GM18858 (cell line): ENCODE data around the gene SLC26A3.
"Not testable (repeated sequence)": the region's sequence is repeated elsewhere in the genome, so short reads cannot be mapped to it uniquely, and the experiment has no call there.

Experiments used
- ATAC-seq: cut with Tn5 transposase; IDR thresholded peaks from one replicate; pipeline ENCODE4 v1.9.1; 2021; ENCODE audit not compliant: unreplicated experiment

SLC26A3 gene

GRCh38 chr7:107803009-107803610 is at the start of gene SLC26A3:
SLC26A3 (minus strand) TSS chr7:107803223; CDS start chr7:107794509, 8,714 bp downstream.
- no peak for ATAC-seq

DNA sequence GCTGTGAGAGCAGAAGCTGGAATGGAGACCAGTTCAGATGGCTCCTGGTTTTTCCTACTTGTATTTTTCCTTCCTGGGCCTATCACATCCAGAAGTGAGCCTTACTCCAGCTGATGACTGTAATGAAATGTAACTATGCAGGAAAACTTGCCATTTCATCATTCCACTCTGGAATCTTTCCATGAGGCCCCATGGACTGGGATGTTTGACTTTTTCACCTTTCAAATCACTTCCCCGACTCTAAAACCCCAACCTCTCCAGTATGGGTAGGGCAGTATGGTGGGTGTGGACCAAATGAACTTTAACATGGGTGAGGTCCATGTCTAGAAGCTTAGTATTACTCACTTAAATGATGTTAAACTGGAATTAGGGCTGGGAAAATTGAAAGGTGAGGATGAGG is 47.6 kb upstream of the SLC26A3 start:
- no peak for ATAC-seq

GRCh38 chr7:107850216-107850615 is 47.2 kb upstream of the SLC26A3 start:
- ATAC-seq, result no peak

- not testable (repeated sequence) for ATAC-seq
Observed at GRCh38 chr7:107848211-107848610, 45.2 kb upstream of the SLC26A3 start.

GRCh38 chr7:107847836-107848175 is 44.8 kb upstream of the SLC26A3 start:
- ATAC-seq, result not testable (repeated sequence)

DNA sequence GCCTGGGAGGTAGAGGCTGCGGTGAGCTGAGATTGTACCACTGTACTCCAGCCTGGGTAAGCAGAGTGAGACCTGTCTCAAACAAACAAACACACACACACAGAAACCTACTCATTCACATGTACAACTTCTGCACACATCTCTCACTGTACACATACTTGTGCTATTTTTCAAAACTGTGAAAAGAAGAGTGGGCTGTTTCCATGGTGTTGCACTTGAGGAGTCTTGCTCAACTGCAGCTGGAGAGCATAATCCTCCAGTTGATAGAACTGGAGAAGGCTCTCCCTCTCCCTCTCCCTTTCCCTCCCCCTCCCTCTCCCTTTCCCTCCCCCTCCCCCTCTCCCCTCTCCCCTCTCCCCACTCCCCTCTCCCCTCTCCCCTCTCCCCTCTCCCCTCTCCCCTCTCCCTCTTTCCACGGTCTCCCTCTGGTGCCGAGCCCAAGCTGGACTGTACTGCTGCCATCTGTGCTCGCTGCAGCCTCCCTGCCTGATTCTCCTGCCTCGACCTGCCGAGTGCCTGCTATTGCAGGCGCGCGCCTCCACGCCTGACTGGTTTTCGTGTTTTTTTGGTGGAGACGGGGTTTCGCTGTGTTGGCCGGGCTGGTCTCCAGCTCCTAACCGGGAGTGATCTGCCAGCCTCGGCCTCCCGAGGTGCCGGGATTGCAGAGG is 44.3 kb upstream of the SLC26A3 start:
- ATAC-seq, result no peak

DNA sequence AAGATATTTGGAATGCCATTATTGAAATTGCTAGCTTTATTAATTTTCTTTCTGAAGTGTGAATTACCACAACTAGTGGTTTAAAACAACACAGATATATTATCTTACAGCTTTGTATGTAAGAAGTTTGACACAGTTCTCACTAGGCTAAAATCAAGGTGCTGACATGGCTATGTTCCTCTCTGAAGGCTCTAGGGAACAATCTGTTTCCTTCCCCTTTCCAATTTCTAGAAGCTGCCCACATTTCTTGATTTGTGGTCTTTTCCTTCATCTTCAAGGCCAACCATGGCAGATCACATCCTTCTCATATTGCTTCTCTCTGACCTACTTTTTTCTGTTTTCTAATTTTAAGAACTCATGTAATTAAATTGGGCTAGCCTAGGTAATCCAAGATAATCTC is 43.3 kb upstream of the SLC26A3 start:
- ATAC-seq, result no peak

- ATAC-seq, result no peak
Observed at GRCh38 chr7:107843184-107843583, 40.2 kb upstream of the SLC26A3 start.

- ATAC-seq, result no peak
Observed at GRCh38 chr7:107842213-107842612, 39.2 kb upstream of the SLC26A3 start.

DNA sequence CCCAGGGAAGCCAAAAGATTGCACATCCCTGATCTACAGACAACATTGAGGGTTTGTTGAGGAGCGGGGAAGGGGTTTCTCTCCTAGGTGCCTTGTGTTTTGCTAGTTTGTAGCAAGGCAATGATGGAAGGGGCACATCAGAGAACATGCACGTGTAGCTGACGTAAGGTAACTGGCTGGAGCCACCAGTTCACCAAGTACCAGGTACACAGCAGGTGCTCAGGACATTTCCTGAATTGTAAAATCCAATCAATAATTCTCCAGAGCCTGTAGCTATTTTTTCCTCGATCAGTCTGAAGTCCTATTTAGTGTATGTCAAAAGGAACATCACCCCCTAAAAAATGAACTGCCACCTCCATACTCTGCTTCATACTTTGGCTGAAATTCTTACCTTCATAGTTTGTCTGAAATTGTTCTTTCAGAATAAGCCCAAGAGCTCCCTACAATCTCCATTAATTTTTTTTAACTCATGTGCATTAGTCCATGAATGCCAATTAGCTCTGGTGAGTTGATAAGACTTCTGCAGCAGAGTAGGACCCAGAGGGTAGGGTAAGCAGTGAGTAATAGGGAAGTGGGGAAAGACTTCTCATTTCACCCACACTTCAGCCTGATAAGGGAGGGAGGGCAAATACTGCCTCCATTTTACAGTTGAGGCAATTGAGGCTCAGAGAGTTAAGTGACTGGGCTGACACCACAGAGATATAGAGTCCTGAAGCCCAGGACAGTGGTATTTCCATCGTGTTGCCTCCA is 36.0 kb upstream of the SLC26A3 start:
- no peak for ATAC-seq

DNA sequence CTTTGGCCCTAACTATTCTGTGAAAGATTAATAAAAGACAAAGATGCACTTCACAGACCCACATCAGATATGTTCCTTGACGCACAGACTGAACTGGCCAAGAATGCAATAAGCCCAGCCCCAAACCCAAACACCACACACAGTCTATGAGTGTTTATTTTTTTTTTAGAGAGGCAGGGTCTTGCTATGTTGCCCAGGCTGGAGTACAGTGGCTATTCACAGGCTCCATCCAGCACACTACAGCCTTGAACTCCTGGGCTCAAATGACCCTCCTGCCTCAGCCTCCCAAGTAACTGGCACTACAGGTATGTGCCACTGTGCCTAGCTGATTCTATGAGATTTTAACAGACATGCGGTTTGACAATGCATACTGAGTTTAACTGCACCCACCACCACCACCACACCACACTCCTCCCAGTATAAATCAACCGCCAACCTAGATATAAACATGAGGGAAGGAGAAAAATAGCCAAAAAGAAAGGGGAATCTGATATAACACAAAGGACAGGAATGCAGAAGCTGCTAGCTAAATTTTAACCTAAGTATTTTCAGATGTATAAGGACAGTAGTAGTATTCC is 35.1 kb upstream of the SLC26A3 start:
- ATAC-seq, result no peak

GRCh38 chr7:107837145-107837512 is 34.1 kb upstream of the SLC26A3 start:
- no peak for ATAC-seq

DNA sequence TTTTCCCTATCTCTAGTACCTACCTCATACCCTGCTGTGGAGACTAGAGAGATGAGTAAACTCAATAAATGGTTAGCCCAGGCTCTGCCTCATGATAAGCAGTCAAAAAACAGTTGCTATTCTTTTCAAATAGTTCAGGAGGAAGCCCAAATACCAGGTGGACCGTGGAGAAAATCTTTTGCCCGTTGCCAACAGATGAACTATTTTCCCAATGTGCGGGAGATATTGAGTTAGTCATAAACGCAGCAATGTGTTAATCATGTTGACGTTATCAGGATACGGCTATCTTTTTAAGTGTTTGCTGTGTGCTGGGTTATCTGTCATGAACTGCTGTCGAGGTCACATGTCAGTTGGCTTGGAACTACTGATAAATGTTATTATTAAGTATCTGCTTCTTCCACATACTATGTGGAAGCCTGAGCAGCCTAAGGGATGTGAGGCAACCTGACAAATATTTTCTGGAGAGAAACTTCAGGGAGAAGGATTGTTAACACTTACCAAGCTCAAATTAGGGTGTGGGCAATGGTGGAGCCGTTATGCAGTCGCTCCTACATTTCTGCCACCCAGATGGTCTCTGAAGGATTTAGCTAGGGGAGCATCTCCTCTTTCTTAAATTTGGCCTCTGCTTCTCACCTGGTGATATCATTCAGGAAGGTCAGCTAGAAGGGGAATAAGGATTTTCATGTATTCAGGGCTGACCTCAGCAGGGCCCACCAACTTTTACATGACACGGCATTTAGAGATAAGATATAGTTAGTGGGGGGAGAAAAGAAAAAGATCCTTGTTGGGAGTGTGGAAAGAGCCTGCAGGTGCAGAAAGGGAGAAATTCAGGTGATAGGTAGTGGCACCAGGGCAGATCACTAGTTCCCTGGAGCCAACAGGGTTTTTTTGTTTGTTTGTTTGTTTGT is 33.5 kb upstream of the SLC26A3 start:
- ATAC-seq, result no peak

DNA sequence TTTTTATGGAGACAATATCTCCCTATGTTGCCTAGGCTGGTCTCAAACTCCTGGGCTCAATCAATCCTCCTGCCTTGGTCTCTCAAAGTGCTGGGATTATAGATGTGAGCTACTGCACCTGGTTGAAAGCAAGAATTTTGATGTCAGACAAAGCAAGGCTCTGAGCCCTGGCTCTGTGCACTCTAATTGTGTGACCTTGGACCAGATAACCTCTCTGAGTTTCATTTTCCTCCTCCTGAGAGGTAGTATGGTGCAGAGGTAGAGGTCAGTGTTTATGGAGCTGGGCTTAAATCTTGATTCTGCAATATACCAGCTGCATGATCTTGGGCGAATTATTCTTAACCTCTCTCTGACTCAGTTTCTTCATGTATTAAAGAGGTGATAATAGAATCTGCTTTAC is 31.4 kb upstream of the SLC26A3 start:
- ATAC-seq, result no peak

DNA sequence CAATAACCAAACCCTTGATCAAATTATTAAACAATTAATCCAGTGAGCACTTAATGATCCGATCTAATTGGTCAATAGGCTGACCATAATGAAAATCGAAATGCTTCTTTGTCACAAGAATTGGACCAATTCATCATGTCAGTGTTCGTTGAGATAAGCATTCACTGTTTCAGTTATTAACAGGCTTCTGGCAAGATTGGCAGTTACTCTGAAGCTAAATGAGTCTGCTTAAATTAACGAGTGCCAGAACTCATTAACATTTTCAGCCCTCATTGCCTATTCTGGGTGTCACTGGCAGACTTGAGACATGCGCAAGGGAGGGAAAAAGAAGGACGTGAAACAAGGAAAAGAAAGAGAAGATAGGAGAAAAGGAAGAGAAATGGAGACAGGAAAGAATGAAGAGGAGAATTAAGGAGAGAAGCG is 30.7 kb upstream of the SLC26A3 start:
- no peak for ATAC-seq

DNA sequence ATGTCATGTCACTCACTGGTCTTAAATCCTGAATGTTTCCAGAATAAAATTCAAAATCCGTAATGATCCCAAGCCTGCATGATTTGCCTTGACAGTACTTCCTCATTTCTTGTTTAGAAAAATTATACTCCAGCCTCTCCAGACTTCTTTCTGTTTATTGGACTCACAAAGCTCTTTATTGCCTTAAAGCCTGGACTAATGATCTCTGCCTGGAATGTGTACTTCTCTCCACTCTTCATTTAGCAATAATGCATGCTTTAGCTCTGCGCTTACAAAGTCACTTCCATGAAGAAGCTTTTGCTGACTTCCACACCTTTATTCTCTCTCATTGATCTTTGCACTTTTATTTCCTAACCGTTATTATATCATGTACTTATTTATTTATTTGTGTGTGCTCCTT is 27.4 kb upstream of the SLC26A3 start:
- no peak for ATAC-seq

- ATAC-seq, result no peak
Observed at GRCh38 chr7:107828540-107828939, 25.5 kb upstream of the SLC26A3 start.

GRCh38 chr7:107827501-107827900 is 24.5 kb upstream of the SLC26A3 start:
- no peak for ATAC-seq

GRCh38 chr7:107826451-107826850 is 23.4 kb upstream of the SLC26A3 start:
- no peak for ATAC-seq

DNA sequence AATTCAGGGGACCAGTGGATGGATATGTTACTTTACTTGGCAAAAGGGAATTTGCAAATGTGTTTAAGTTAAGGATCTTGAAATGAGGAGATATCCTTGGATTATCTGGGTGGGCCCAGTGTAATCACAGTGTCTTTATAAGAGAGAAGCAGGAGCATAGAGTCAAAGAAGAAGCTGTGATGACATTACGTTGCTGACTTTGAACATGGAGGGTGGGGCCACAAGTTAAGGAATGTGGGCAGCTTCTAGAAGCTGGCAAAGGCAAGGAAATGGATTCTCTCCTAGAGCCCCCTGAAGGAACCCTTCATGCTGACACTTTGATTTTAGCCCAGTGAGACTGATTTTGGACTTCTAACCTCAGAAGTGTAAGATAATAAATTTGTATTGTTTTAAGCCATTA is 21.8 kb upstream of the SLC26A3 start:
- ATAC-seq, result no peak

GRCh38 chr7:107818622-107819021 is 15.6 kb upstream of the SLC26A3 start:
- no peak for ATAC-seq
